ENCODE results near the gene PARD3B. TPM values are rescaled to one million over a fixed set of nuclear protein-coding genes. Genes with fewer than 3 reads are reported as not detected.

PARD3B gene
- total and polyA plus RNA-seq, 2 donors from 2014 or later = 5.3 to 29.6 TPM

- Histone ChIP-seq H3K27me3 (ENCODE audit: control insufficient read depth, insufficient read depth, low read length) (no peaks in the 10 kb centered on the region), H3K27ac (ENCODE audit: low read depth in 2 of 2, low read length in 2 of 2) (no peak overlapping the region), H3K9ac (ENCODE audit: low read length in 3 of 3) (no peak overlapping the region), H3K9me3 (ENCODE audit: control insufficient read depth in 2 of 3, insufficient read depth in 1 of 3, low read length in 3 of 3) (no peaks in the 10 kb centered on the region), H3K4me3 (ENCODE audit: low read length in 3 of 3) (no peak overlapping the region), H3K4me1 (ENCODE audit: control insufficient read depth in 2 of 3, insufficient read depth in 2 of 3, low read depth in 1 of 3, low read length in 3 of 3) (no peaks in the 10 kb centered on the region), H3K36me3 (ENCODE audit: control insufficient read depth in 2 of 3, insufficient read depth in 3 of 3, low read length in 3 of 3) (no peaks in the 10 kb centered on the region)
- DNase-seq (no peak), FAIRE-seq (no peak)
- intact Hi-C loops (cut with DNase I) = no loop called here
- no peak for TF ChIP-seq CTCF (IDR thresholded peaks at IDR 0.05; ENCODE audit: borderline replicate concordance, extremely low read depth, insufficient read depth)
Observed at GRCh38 chr2:205103699-205104098, 558.4 kb downstream of the PARD3B start.

- intact Hi-C loops (cut with DNase I) = no loop called here
- FAIRE-seq = no peak
- TF ChIP-seq CTCF (IDR thresholded peaks at IDR 0.05; ENCODE audit: borderline replicate concordance, extremely low read depth, insufficient read depth) = no peak
Observed at GRCh38 chr2:205107810-205108209, 562.5 kb downstream of the PARD3B start.

GRCh38 chr2:205115511-205115910 lies 570.2 kb downstream of the PARD3B start:
- Histone ChIP-seq H3K4me1 (ENCODE audit: control insufficient read depth in 2 of 3, insufficient read depth in 2 of 3, low read depth in 1 of 3, low read length in 3 of 3) (peaks cover 0 to 5% (median 0%) of the 10 kb centered on the region in 3 donors), H3K4me3 (ENCODE audit: low read length in 3 of 3) (no peak overlapping the region), H3K27ac (ENCODE audit: low read depth in 2 of 2, low read length in 2 of 2) (no peak overlapping the region), H3K36me3 (ENCODE audit: control insufficient read depth in 2 of 3, insufficient read depth in 3 of 3, low read length in 3 of 3) (no peaks in the 10 kb centered on the region), H3K9me3 (ENCODE audit: control insufficient read depth in 2 of 3, insufficient read depth in 1 of 3, low read length in 3 of 3) (no peaks in the 10 kb centered on the region), H3K9ac (ENCODE audit: low read length in 3 of 3) (no peak overlapping the region), H3K27me3 (ENCODE audit: control insufficient read depth, insufficient read depth, low read length) (no peaks in the 10 kb centered on the region)
- no peak for FAIRE-seq
- intact Hi-C loops (cut with DNase I) = no loop called here
- DNase-seq = no peak
- no peak for TF ChIP-seq CTCF (IDR thresholded peaks at IDR 0.05; ENCODE audit: borderline replicate concordance, extremely low read depth, insufficient read depth)

More at GRCh38 chr2:205107810-205108209, 562.5 kb downstream of the PARD3B start:
- no peak overlapping the region for H3K9ac ChIP-seq (ENCODE audit: low read length in 3 of 3)
- no peak overlapping the region for H3K27ac ChIP-seq (ENCODE audit: low read depth in 2 of 2, low read length in 2 of 2)
- H3K9me3 ChIP-seq (ENCODE audit: control insufficient read depth in 2 of 3, insufficient read depth in 1 of 3, low read length in 3 of 3) = no peaks in the 10 kb centered on the region
- H3K36me3 ChIP-seq (ENCODE audit: control insufficient read depth in 2 of 3, insufficient read depth in 3 of 3, low read length in 3 of 3) = no peaks in the 10 kb centered on the region
- no peaks in the 10 kb centered on the region for H3K4me1 ChIP-seq (ENCODE audit: control insufficient read depth in 2 of 3, insufficient read depth in 2 of 3, low read depth in 1 of 3, low read length in 3 of 3)
- no peaks in the 10 kb centered on the region for H3K27me3 ChIP-seq (ENCODE audit: control insufficient read depth, insufficient read depth, low read length)
- no peak for DNase-seq
- H3K4me3 ChIP-seq (ENCODE audit: low read length in 3 of 3) = no peak overlapping the region

- no peaks in the 10 kb centered on the region for H3K27me3 ChIP-seq (ENCODE audit: control insufficient read depth, insufficient read depth, low read length)
Observed at GRCh38 chr2:205117125-205117524, 571.9 kb downstream of the PARD3B start.

More at GRCh38 chr2:205117125-205117524, 571.9 kb downstream of the PARD3B start:
- no peak overlapping the region for H3K4me3 ChIP-seq (ENCODE audit: low read length in 3 of 3)
- intact Hi-C loops (cut with DNase I) = no loop called here
- H3K27ac ChIP-seq (ENCODE audit: low read depth in 2 of 2, low read length in 2 of 2) = no peak overlapping the region
- no peaks in the 10 kb centered on the region for H3K36me3 ChIP-seq (ENCODE audit: control insufficient read depth in 2 of 3, insufficient read depth in 3 of 3, low read length in 3 of 3)
- TF ChIP-seq CTCF (IDR thresholded peaks at IDR 0.05; ENCODE audit: borderline replicate concordance, extremely low read depth, insufficient read depth) = no peak
- no peak overlapping the region for H3K9ac ChIP-seq (ENCODE audit: low read length in 3 of 3)
- no peak for DNase-seq
- FAIRE-seq = no peak
- H3K9me3 ChIP-seq (ENCODE audit: control insufficient read depth in 2 of 3, insufficient read depth in 1 of 3, low read length in 3 of 3) = no peaks in the 10 kb centered on the region
- peaks cover 0 to 5% (median 0%) of the 10 kb centered on the region in 3 donors for H3K4me1 ChIP-seq (ENCODE audit: control insufficient read depth in 2 of 3, insufficient read depth in 2 of 3, low read depth in 1 of 3, low read length in 3 of 3)
